SK-N-SH treated with all-trans-retinoic acid at 6 μM for 48 hours (cell line): ENCODE data around the gene CDON.

ENCODE experiments used
- ATAC-seq: fragments of 200-7000 bp; cut with Tn5 transposase; 3 replicates; pipeline ENCODE4 v1.9.1; 2020; ENCODE audit warnings: mild to moderate bottlenecking, moderate library complexity
- ARNTL ChIP-seq: fragments of 450-650 bp; formaldehyde crosslinking; IDR thresholded peaks from 2 replicates; pipeline ENCODE4 v1.5.0; 2020; ENCODE audit warnings: low read depth, mild to moderate bottlenecking, moderate library complexity, borderline replicate concordance
- BACH2 ChIP-seq: fragments of 250-450 bp; sonication (Bioruptor Pico); IDR thresholded peaks from 2 replicates; pipeline ENCODE4 v1.9.0; 2021; ENCODE audit warnings: mild to moderate bottlenecking, borderline replicate concordance
- CREB5 ChIP-seq: fragments of 250-450 bp; sonication (Bioruptor Pico); IDR thresholded peaks from 2 replicates; pipeline ENCODE4 v1.5.1; 2020; ENCODE audit warnings: low read depth, mild to moderate bottlenecking, moderate library complexity
- CSDC2 ChIP-seq: fragments of 250-450 bp; sonication (Bioruptor Pico); IDR thresholded peaks from 2 replicates; pipeline ENCODE4 v1.5.0; 2020; ENCODE audit warnings: mild to moderate bottlenecking, moderate library complexity
- CSRNP3 ChIP-seq: fragments of 250-450 bp; sonication (Bioruptor Pico); IDR thresholded peaks from 2 replicates; pipeline ENCODE4 v1.5.1; 2021; ENCODE audit warnings: mild to moderate bottlenecking, moderate library complexity
- ESRRG ChIP-seq: fragments of 250-450 bp; sonication (Bioruptor Pico); IDR thresholded peaks from 2 replicates; pipeline ENCODE4 v1.6.1; 2021; ENCODE audit warnings: mild to moderate bottlenecking
- GLIS3 ChIP-seq: fragments of 250-450 bp; sonication (Bioruptor Pico); IDR thresholded peaks from 2 replicates; pipeline ENCODE4 v1.5.0; 2020; ENCODE audit warnings: mild to moderate bottlenecking, moderate library complexity
- OSR1 ChIP-seq: fragments of 250-450 bp; sonication (Bioruptor Pico); IDR thresholded peaks from 2 replicates; pipeline ENCODE4 v1.8.0; 2022; ENCODE audit warnings: moderate library complexity, mild to moderate bottlenecking, inconsistent platforms
- PATZ1 ChIP-seq: fragments of 250-450 bp; sonication (Bioruptor Pico); IDR thresholded peaks from 2 replicates; pipeline ENCODE4 v1.8.0; 2020; ENCODE audit warnings: mild to moderate bottlenecking, moderate library complexity, borderline replicate concordance
- POU6F1 ChIP-seq: fragments of 250-450 bp; sonication (Bioruptor Pico); IDR thresholded peaks from 2 replicates; pipeline ENCODE4 v1.8.0; 2021; ENCODE audit warnings: low read depth, mild to moderate bottlenecking, moderate library complexity, borderline replicate concordance
- PPARA ChIP-seq: fragments of 250-450 bp; sonication (Bioruptor Pico); IDR thresholded peaks from 2 replicates; pipeline ENCODE4 v1.5.0; 2020; ENCODE audit warnings: mild to moderate bottlenecking, borderline replicate concordance
- RARB ChIP-seq: fragments of 250-450 bp; sonication (Bioruptor Pico); IDR thresholded peaks from 2 replicates; pipeline ENCODE4 v1.8.0; 2021; ENCODE audit warnings: mild to moderate bottlenecking, moderate library complexity
- SNAI2 ChIP-seq: fragments of 250-450 bp; sonication (Bioruptor Pico); IDR thresholded peaks from 2 replicates; pipeline ENCODE4 v1.5.0; 2020; ENCODE audit warnings: mild to moderate bottlenecking, moderate library complexity
- TCF4 ChIP-seq: fragments of 250-450 bp; sonication (Bioruptor Pico); IDR thresholded peaks from 2 replicates; pipeline ENCODE4 v1.8.0; 2021; ENCODE audit warnings: mild to moderate bottlenecking, moderate library complexity, borderline replicate concordance
- TOX ChIP-seq: fragments of 250-450 bp; sonication (Bioruptor Pico); IDR thresholded peaks from 2 replicates; pipeline ENCODE4 v1.8.0; 2021; ENCODE audit warnings: mild to moderate bottlenecking, moderate library complexity, borderline replicate concordance
- TSHZ2 ChIP-seq: fragments of 250-450 bp; sonication (Bioruptor Pico); IDR thresholded peaks from 2 replicates; pipeline ENCODE4 v1.5.0; 2020; ENCODE audit warnings: mild to moderate bottlenecking, moderate library complexity
- ZC3H10 ChIP-seq: fragments of 250-450 bp; sonication (Bioruptor Pico); IDR thresholded peaks from 2 replicates; pipeline ENCODE4 v1.5.1; 2021; ENCODE audit warnings: mild to moderate bottlenecking, moderate library complexity
- ZFP3 ChIP-seq: fragments of 250-450 bp; sonication (Bioruptor Pico); IDR thresholded peaks from 2 replicates; pipeline ENCODE4 v1.5.0; 2020; ENCODE audit warnings: mild to moderate bottlenecking, moderate library complexity
- ZFP30 ChIP-seq: fragments of 450-650 bp; formaldehyde crosslinking; IDR thresholded peaks from 2 replicates; pipeline ENCODE4 v1.5.0; 2022; ENCODE audit warnings: mild to moderate bottlenecking, moderate library complexity
- ZNF565 ChIP-seq: fragments of 450-650 bp; formaldehyde crosslinking; conservative IDR thresholded peaks from 2 replicates; pipeline ENCODE4 v1.5.0; 2020; ENCODE audit warnings: low read depth, mild to moderate bottlenecking, moderate library complexity
- ZNF70 ChIP-seq: fragments of 450-650 bp; formaldehyde crosslinking; IDR thresholded peaks from 2 replicates; pipeline ENCODE4 v1.5.0; 2020; ENCODE audit warnings: mild to moderate bottlenecking, moderate library complexity
- ZNF8 ChIP-seq: fragments of 450-650 bp; formaldehyde crosslinking; IDR thresholded peaks from 2 replicates; pipeline ENCODE4 v1.5.0; 2020; ENCODE audit warnings: mild to moderate bottlenecking, moderate library complexity

CDON gene

GRCh38 chr11:125939081-125939521 is 123.6 kb downstream of the CDON start:
- TF ChIP-seq CSDC2 (CRISPR knock-in tag) (no peak), ZNF70 (CRISPR knock-in tag) (no peak), ZNF8 (CRISPR knock-in tag) (no peak), CSRNP3 (CRISPR knock-in tag) (no peak), TOX (CRISPR knock-in tag) (no peak), TSHZ2 (CRISPR knock-in tag) (no peak), OSR1 (CRISPR knock-in tag) (no peak), ARNTL (CRISPR knock-in tag) (no peak), CREB5 (CRISPR knock-in tag) (no peak), GLIS3 (CRISPR knock-in tag) (no peak), ZNF565 (CRISPR knock-in tag) (no peak), TCF4 (no peak), SNAI2 (CRISPR knock-in tag) (no peak), ZC3H10 (no peak), POU6F1 (CRISPR knock-in tag) (no peak), ZFP3 (CRISPR knock-in tag) (no peak), ZFP30 (CRISPR knock-in tag) (no peak), PPARA (CRISPR knock-in tag) (no peak), ESRRG (CRISPR knock-in tag) (no peak), BACH2 (CRISPR knock-in tag) (no peak)
- no peak for ATAC-seq

- no peak for ATAC-seq
- no peak for TF ChIP-seq ZNF8 (CRISPR knock-in tag)
- TF ChIP-seq ZC3H10 = no peak
- TF ChIP-seq ESRRG (CRISPR knock-in tag) = no peak
- TF ChIP-seq, all 23 proteins: peak for 0
Measured at GRCh38 chr11:125938418-125938817, 124.2 kb downstream of the CDON start.

- ATAC-seq = peak; percentile 91
- TF ChIP-seq PATZ1 (CRISPR knock-in tag) (no peak), SNAI2 (CRISPR knock-in tag) (0 out of 2 replicates have a peak, but pooled peaks have one; percentile 41), ZFP30 (CRISPR knock-in tag) (no peak), ESRRG (CRISPR knock-in tag) (no peak), ZNF70 (CRISPR knock-in tag) (no peak), GLIS3 (CRISPR knock-in tag) (no peak), TCF4 (peak; percentile 96), TSHZ2 (CRISPR knock-in tag) (peak; percentile 90), BACH2 (CRISPR knock-in tag) (no peak), CSDC2 (CRISPR knock-in tag) (no peak), CSRNP3 (CRISPR knock-in tag) (no peak), RARB (CRISPR knock-in tag) (no peak), ARNTL (CRISPR knock-in tag) (no peak)
Measured at GRCh38 chr11:125935618-125936199, 127.0 kb downstream of the CDON start.
